Measurements from ENCODE around the gene S100A5. TPM values are rescaled to one million over a fixed set of nuclear protein-coding genes. Genes with fewer than 3 reads are reported as not detected.

The S100A5 gene
- total and polyA plus RNA-seq, 9 of the 15 experiments (the other 6 are each of a cell fraction or from before 2014, with no cell fraction given): 0.56 to 1.4 (median 0.64) TPM; not detected in 5

- peak in 1 of 3 experiments; percentile 38; a peak in 1 of 6 replicates for TF ChIP-seq ZBTB11 (CRISPR knock-in tag; IDR thresholded peaks at IDR 0.05)
- TF ChIP-seq CLOCK (CRISPR knock-in tag; IDR thresholded peaks at IDR 0.05; ENCODE audit: borderline replicate concordance): 0 out of 2 replicates have a peak, but pooled peaks have one; percentile 9
- TF ChIP-seq HIVEP1 (CRISPR knock-in tag; IDR thresholded peaks at IDR 0.05): 0 out of 2 replicates have a peak, but pooled peaks have one; percentile 26
- TF ChIP-seq CBFA2T3 (IDR thresholded peaks at IDR 0.05): peak; percentile 62
- peak; percentile 68; the same call in 1 of the 2 replicates for TF ChIP-seq EP300 (IDR thresholded peaks at IDR 0.05; ENCODE audit: low read length)
- peak; percentile 73 for TF ChIP-seq NFIC (IDR thresholded peaks at IDR 0.05)
- no peak for TF ChIP-seq JUND (IDR thresholded peaks at IDR 0.05; ENCODE audit: borderline replicate concordance, low read depth, low read length)
- no peak; the same call in 2 of the 3 replicates for TF ChIP-seq JUND (tag; IDR thresholded peaks at IDR 0.05; ENCODE audit: borderline replicate concordance, low read depth, low read length)
- TF ChIP-seq ARID1B (IDR thresholded peaks at IDR 0.05): peak; percentile 67
- TF ChIP-seq ATF4 (CRISPR knock-in tag; IDR thresholded peaks at IDR 0.05): 0 out of 2 replicates have a peak, but pooled peaks have one; percentile 7
- TF ChIP-seq ZNF695 (CRISPR knock-in tag; IDR thresholded peaks at IDR 0.05): no peak
- peak; percentile 65 for TF ChIP-seq CXXC5 (CRISPR knock-in tag; IDR thresholded peaks at IDR 0.05)
- TF ChIP-seq KDM4B (IDR thresholded peaks at IDR 0.05; ENCODE audit: borderline replicate concordance in 2 of 2, low read depth in 1 of 2): no peak
- 0 out of 2 replicates have a peak, but pooled peaks have one; percentile 16 for TF ChIP-seq ZNF165 (CRISPR knock-in tag; IDR thresholded peaks at IDR 0.05; ENCODE audit: borderline replicate concordance)
- 0 out of 2 replicates have a peak, but pooled peaks have one; percentile 68 for TF ChIP-seq ARID3B (CRISPR knock-in tag; IDR thresholded peaks at IDR 0.05; ENCODE audit: borderline replicate concordance)
- TF ChIP-seq TCF3 (CRISPR knock-in tag; IDR thresholded peaks at IDR 0.05): peak; percentile 53
- TF ChIP-seq TEAD1 (CRISPR knock-in tag; IDR thresholded peaks at IDR 0.05): 0 out of 4 replicates have a peak, but pooled peaks of 1 of the 2 experiments have one; percentile 29
- TF ChIP-seq ZNF23 (CRISPR knock-in tag; IDR thresholded peaks at IDR 0.05): 0 out of 2 replicates have a peak, but pooled peaks have one; percentile 30
These were observed 14.6 kb downstream of the S100A5 start (continued) for GRCh38 chr1:153526132-153526543.

All from K562 (cell line).